ENCODE results near the gene SALL3.

- TF ChIP-seq CTCF (conservative IDR thresholded peaks at IDR 0.05; ENCODE audit: low read depth in 2 of 2): no peak
- no peak for TF ChIP-seq POLR2AphosphoS5 (IDR thresholded peaks at IDR 0.05; ENCODE audit: low read depth)
- TF ChIP-seq EZH2 (IDR thresholded peaks at IDR 0.05; ENCODE audit: low read depth, unreplicated experiment): no peak
- TF ChIP-seq REST (IDR thresholded peaks at IDR 0.05; ENCODE audit: unreplicated experiment): no peak
- TF ChIP-seq STAT1 (IDR thresholded peaks at IDR 0.05; ENCODE audit: unreplicated experiment): no peak
- TF ChIP-seq ZNF331 (CRISPR knock-in tag; IDR thresholded peaks at IDR 0.05; ENCODE audit: low read depth): no peak
- no peak for TF ChIP-seq JUNB (IDR thresholded peaks at IDR 0.05; ENCODE audit: unreplicated experiment)
- TF ChIP-seq EZH2phosphoT487 (IDR thresholded peaks at IDR 0.05; ENCODE audit: unreplicated experiment): no peak
- no peak for TF ChIP-seq CREB1 (CRISPR knock-in tag; IDR thresholded peaks at IDR 0.05; ENCODE audit: low read depth)
Observed at GRCh38 chr18:78996741-78997490, 17.3 kb downstream of the SALL3 start.

Measured in GM23338 (cell line).